CD1c-positive myeloid dendritic cell (primary cell): ENCODE measurements around the gene ZBTB20.

Experiments
- DNase-seq: peaks from one replicate; pipeline ENCODE4 v3.0.0-alpha.2; 2016; ENCODE audit errors: extremely low spot score

ZBTB20 gene

GRCh38 chr3:115021061-115021460 is 126.0 kb downstream of the ZBTB20 start:
- DNase-seq, result no peak

GRCh38 chr3:115019900-115020299 is 127.2 kb downstream of the ZBTB20 start:
- DNase-seq, result peak; percentile 70

GRCh38 chr3:115018694-115019093 is 128.4 kb downstream of the ZBTB20 start:
- no peak for DNase-seq

GRCh38 chr3:115007966-115008365 is 139.1 kb downstream of the ZBTB20 start:
- no peak for DNase-seq

- no peak for DNase-seq
Measured at GRCh38 chr3:115004201-115005140, 142.6 kb downstream of the ZBTB20 start.

GRCh38 chr3:114998971-114999579 is 148.0 kb downstream of the ZBTB20 start:
- no peak for DNase-seq

GRCh38 chr3:114994554-114995341 is 152.3 kb downstream of the ZBTB20 start:
- no peak for DNase-seq

GRCh38 chr3:114985776-114986175 is 161.3 kb downstream of the ZBTB20 start:
- DNase-seq, result no peak

- DNase-seq, result no peak
Measured at GRCh38 chr3:114983248-114983647, 163.8 kb downstream of the ZBTB20 start.

- no peak for DNase-seq
Measured at GRCh38 chr3:114974387-114974786, 172.7 kb downstream of the ZBTB20 start.

GRCh38 chr3:114973536-114973935 is 173.6 kb downstream of the ZBTB20 start:
- no peak for DNase-seq

- no peak for DNase-seq
Measured at GRCh38 chr3:114967168-114967567, 179.9 kb downstream of the ZBTB20 start.

- no peak for DNase-seq
Measured at GRCh38 chr3:114962189-114962588, 184.9 kb downstream of the ZBTB20 start.

GRCh38 chr3:114958930-114959329 is 188.2 kb downstream of the ZBTB20 start:
- DNase-seq, result no peak

- DNase-seq, result no peak
Measured at GRCh38 chr3:114953800-114954199, 193.3 kb downstream of the ZBTB20 start.

- no peak for DNase-seq
Measured at GRCh38 chr3:114953215-114953799, 193.8 kb downstream of the ZBTB20 start.

GRCh38 chr3:114942773-114943172 is 204.3 kb downstream of the ZBTB20 start:
- no peak for DNase-seq

- no peak for DNase-seq
Measured at GRCh38 chr3:114941626-114942309, 205.3 kb downstream of the ZBTB20 start.

GRCh38 chr3:114939920-114940319 is 207.2 kb downstream of the ZBTB20 start:
- DNase-seq, result no peak

GRCh38 chr3:114933407-114933806 is 213.7 kb downstream of the ZBTB20 start:
- DNase-seq, result no peak

- no peak for DNase-seq
Measured at GRCh38 chr3:114929971-114930732, 216.9 kb downstream of the ZBTB20 start.
